GM23338 (cell line): Measurements from ENCODE around the gene CFAP97. TPM values are rescaled to one million over a fixed set of nuclear protein-coding genes. Genes with fewer than 3 reads are reported as not detected.
A peak's percentile ranks its signal among the peaks of the same experiment; 100 is the strongest.

ENCODE experiments used
- ATAC-seq: fragments of 200-7000 bp; cut with Tn5 transposase; 3 replicates; pipeline ENCODE4 v1.9.1; 2020
- DNase-seq: peaks from one replicate; pipeline ENCODE4 v3.0.0-alpha.2; 2015; ENCODE audit warnings: low spot score
- H2AFZ ChIP-seq: fragments of 200-600 bp; sonication (generic); 2 replicates; pipeline ENCODE4 v1.8.0; 2016; ENCODE audit warnings: antibody characterized with exemption, mild to moderate bottlenecking, moderate library complexity
- H3F3A ChIP-seq: fragments of 200-600 bp; sonication (generic); replicated peaks from 2 replicates; pipeline ENCODE4 v1.8.0; 2017; ENCODE audit warnings: antibody characterized with exemption, mixed run types, low read depth
- H3K27ac ChIP-seq: fragments of 200-600 bp; sonication (generic); 2 replicates; pipeline ENCODE4 v1.6.1; 2016; ENCODE audit warnings: low read depth
- H3K27me3 ChIP-seq: fragments of 200-600 bp; sonication (generic); 2 replicates; pipeline ENCODE4 v1.8.0; 2016; ENCODE audit warnings: mild to moderate bottlenecking, mixed run types, moderate library complexity; ENCODE audit not compliant: insufficient read depth
- H3K36me3 ChIP-seq: fragments of 200-600 bp; sonication (generic); 2 replicates; pipeline ENCODE4 v1.8.0; 2016; ENCODE audit warnings: mild to moderate bottlenecking; ENCODE audit not compliant: insufficient read depth
- H3K4me1 ChIP-seq: fragments of 200-600 bp; sonication (generic); 2 replicates; pipeline ENCODE4 v1.8.0; 2016; ENCODE audit warnings: mild to moderate bottlenecking, moderate library complexity; ENCODE audit not compliant: insufficient read depth
- H3K4me2 ChIP-seq: fragments of 200-600 bp; sonication (generic); 2 replicates; pipeline ENCODE4 v1.7.1; 2017; ENCODE audit warnings: mixed run types
- H3K4me3 ChIP-seq: fragments of 200-600 bp; sonication (generic); 2 replicates; pipeline ENCODE4 v1.6.1; 2016; ENCODE audit warnings: mixed run types
- H3K79me2 ChIP-seq: fragments of 200-600 bp; sonication (generic); replicated peaks from 2 replicates; pipeline ENCODE4 v1.8.0; 2017; ENCODE audit warnings: mild to moderate bottlenecking; ENCODE audit not compliant: insufficient read depth
- H3K9me2 ChIP-seq: fragments of 200-600 bp; sonication (generic); 2 replicates; pipeline ENCODE4 v1.8.0; 2017; ENCODE audit not compliant: insufficient read depth
- H4K20me1 ChIP-seq: fragments of 200-600 bp; sonication (generic); replicated peaks from 2 replicates; pipeline ENCODE4 v1.8.0; 2017; ENCODE audit warnings: mild to moderate bottlenecking; ENCODE audit not compliant: insufficient read depth
- H3K27ac Mint-ChIP-seq: 2 replicates; pipeline ENCODE4 v1.8.0; 2020; ENCODE audit warnings: inconsistent platforms, mild to moderate bottlenecking, moderate library complexity, mixed read lengths
- H3K27me3 Mint-ChIP-seq: 3 replicates; pipeline ENCODE4 v1.8.0; 2022; ENCODE audit warnings: low read depth, mild to moderate bottlenecking, moderate library complexity, mixed read lengths, inconsistent platforms; ENCODE audit not compliant: insufficient read depth, poor library complexity
- H3K36me3 Mint-ChIP-seq: 3 replicates; pipeline ENCODE4 v1.8.0; 2021; ENCODE audit warnings: low read depth, mild to moderate bottlenecking, inconsistent platforms, moderate library complexity, mixed read lengths
- H3K4me1 Mint-ChIP-seq: 3 replicates; pipeline ENCODE4 v1.8.0; 2020; ENCODE audit warnings: mild to moderate bottlenecking, inconsistent platforms, mixed read lengths
- H3K4me3 Mint-ChIP-seq: 3 replicates; pipeline ENCODE4 v1.8.0; 2021; ENCODE audit warnings: moderate library complexity, mild to moderate bottlenecking, inconsistent platforms, mixed read lengths
- H3K9me3 Mint-ChIP-seq: 3 replicates; pipeline ENCODE4 v1.8.0; 2020; ENCODE audit warnings: moderate library complexity, mild to moderate bottlenecking, inconsistent platforms, mixed read lengths
- CREB1 ChIP-seq: fragments of 250-450 bp; sonication (Bioruptor Pico); IDR thresholded peaks from 2 replicates; pipeline ENCODE4 v1.5.0; 2020; ENCODE audit warnings: low read depth, mild to moderate bottlenecking, moderate library complexity
- CTCF ChIP-seq, 2 experiments: fragments of 200-600 bp in 1 of 2; sonication (generic) in 1 of 2; conservative IDR thresholded peaks; 2 replicates each; pipeline versions ENCODE4 v1.5.1 to v1.6.1; 2016 to 2017; ENCODE audit warnings: antibody characterized with exemption in 2 of 2, low read depth in 2 of 2, mild to moderate bottlenecking in 2 of 2, moderate library complexity in 1 of 2
- ETS1 ChIP-seq: IDR thresholded peaks from 2 replicates; pipeline ENCODE4 v1.6.1; 2016; ENCODE audit warnings: antibody characterized with exemption
- EZH2 ChIP-seq: fragments of 200-600 bp; sonication (generic); IDR thresholded peaks from one replicate; pipeline ENCODE4 v1.8.0; 2017; ENCODE audit warnings: antibody characterized with exemption, mild to moderate bottlenecking, low read depth; ENCODE audit not compliant: unreplicated experiment
- EZH2phosphoT487 ChIP-seq: fragments of 200-600 bp; sonication (generic); IDR thresholded peaks from one replicate; pipeline ENCODE4 v1.8.1; 2018; ENCODE audit warnings: antibody characterized with exemption; ENCODE audit not compliant: unreplicated experiment
- JUNB ChIP-seq: IDR thresholded peaks from one replicate; pipeline ENCODE4 v1.6.1; 2016; ENCODE audit warnings: antibody characterized with exemption; ENCODE audit not compliant: unreplicated experiment
- NANOG ChIP-seq: IDR thresholded peaks from 2 replicates; pipeline ENCODE4 v1.6.1; 2016; ENCODE audit warnings: antibody characterized with exemption, borderline replicate concordance
- POLR2AphosphoS5 ChIP-seq: IDR thresholded peaks from 2 replicates; pipeline ENCODE4 v1.6.1; 2016; ENCODE audit warnings: antibody characterized with exemption, low read depth
- REST ChIP-seq: IDR thresholded peaks from one replicate; pipeline ENCODE4 v1.6.1; 2018; ENCODE audit warnings: antibody characterized with exemption; ENCODE audit not compliant: unreplicated experiment
- STAT1 ChIP-seq: IDR thresholded peaks from one replicate; pipeline ENCODE4 v1.6.1; 2016; ENCODE audit warnings: antibody characterized with exemption; ENCODE audit not compliant: unreplicated experiment
- ZNF114 ChIP-seq: fragments of 250-450 bp; sonication (Bioruptor Pico); IDR thresholded peaks from 2 replicates; pipeline ENCODE4 v1.5.0; 2020; ENCODE audit warnings: mild to moderate bottlenecking, moderate library complexity
- polyA plus RNA-seq: library from polyadenylated mRNA; unstranded; fragments of >200 nt; fragmentation: Nextera tagmentation; extraction: Ambion mirVana; gene quantifications from 2 replicates; pipeline ENCODE4 v1.2.1, GENCODE V29; 2016
- total RNA-seq: library from RNA; depleted of rRNA; stranded (reverse); fragments of >200 nt; shearing (Covaris generic); gene quantifications from 2 replicates; pipeline ENCODE4 v1.2.3, GENCODE V29; 2014

Gene CFAP97
- total and polyA plus RNA-seq, 2 experiments from 2014 or later = 37.7 to 73.3 TPM

- no peak for TF ChIP-seq ETS1
- TF ChIP-seq JUNB = no peak
- no peak for TF ChIP-seq CREB1 (CRISPR knock-in tag)
- no peak for TF ChIP-seq NANOG
- TF ChIP-seq STAT1 = no peak
- TF ChIP-seq POLR2AphosphoS5 = peak; percentile 30; the same call in 1 of the 2 replicates
Observed at GRCh38 chr4:185127021-185127925, 76.5 kb downstream of the CFAP97 start (continued).

- ATAC-seq = no peak
- H3K27ac Mint-ChIP-seq = no peak overlapping the region
- H3K27me3 ChIP-seq = peaks cover 26% of the 10 kb centered on the region
Observed at GRCh38 chr4:185124006-185124405, 79.8 kb downstream of the CFAP97 start.

More at GRCh38 chr4:185124006-185124405, 79.8 kb downstream of the CFAP97 start:
- peaks cover 6% of the 10 kb centered on the region; the same call in 1 of the 2 replicates for H3F3A ChIP-seq
- no peak for TF ChIP-seq ZNF114
- no peak for TF ChIP-seq CTCF (conservative IDR thresholded peaks at IDR 0.05; ENCODE audit: low read depth in 2 of 2)
- no peak for TF ChIP-seq ETS1
- no peak for TF ChIP-seq JUNB
- TF ChIP-seq EZH2 = no peak
- no peak for TF ChIP-seq CREB1 (CRISPR knock-in tag)
- no peak for TF ChIP-seq REST
- no peak for TF ChIP-seq EZH2phosphoT487
- DNase-seq = no peak
- H3K9me2 ChIP-seq = no peaks in the 10 kb centered on the region
- Mint-ChIP-seq H3K4me1 (peaks cover 16% of the 10 kb centered on the region), H3K36me3 (peaks cover 4% of the 10 kb centered on the region; the same call in 2 of the 3 replicates), H3K4me3 (no peak overlapping the region), H3K9me3 (peaks cover 15% of the 10 kb centered on the region), H3K27me3 (peaks cover 24% of the 10 kb centered on the region)
- peaks cover 14% of the 10 kb centered on the region for H3K4me1 ChIP-seq
- no peak overlapping the region for H2AFZ ChIP-seq
- no peaks in the 10 kb centered on the region for H4K20me1 ChIP-seq
- H3K36me3 ChIP-seq = no peaks in the 10 kb centered on the region; the same call in 1 of the 2 replicates
- no peak overlapping the region for H3K4me3 ChIP-seq
- no peak overlapping the region for H3K4me2 ChIP-seq
- H3K79me2 ChIP-seq = no peaks in the 10 kb centered on the region
- no peak overlapping the region for H3K27ac ChIP-seq
